HUES48 (cell line): ENCODE results near the gene ELF4.

Experiments used
- H3K27ac ChIP-seq: one replicate; pipeline ENCODE4 v1.7.0; 2013; ENCODE audit warnings: low read depth, low read length, inconsistent platforms
- H3K27me3 ChIP-seq: 2 replicates; pipeline ENCODE4 v1.6.1; 2013; ENCODE audit warnings: mild to moderate bottlenecking, low read length; ENCODE audit not compliant: control insufficient read depth, insufficient read depth
- H3K36me3 ChIP-seq: 2 replicates; pipeline ENCODE4 v1.6.1; 2013; ENCODE audit warnings: low read length; ENCODE audit not compliant: control insufficient read depth, insufficient read depth
- H3K4me1 ChIP-seq: 2 replicates; pipeline ENCODE4 v1.6.1; 2013; ENCODE audit warnings: mild to moderate bottlenecking, low read length; ENCODE audit not compliant: control insufficient read depth, insufficient read depth
- H3K4me3 ChIP-seq: 2 replicates; pipeline ENCODE4 v1.5.1; 2013; ENCODE audit warnings: mild to moderate bottlenecking, low read depth, low read length
- H3K9ac ChIP-seq: 2 replicates; pipeline ENCODE4 v1.6.1; 2013; ENCODE audit warnings: mild to moderate bottlenecking, low read depth, low read length, moderate library complexity
- H3K9me3 ChIP-seq: 2 replicates; pipeline ENCODE4 v1.6.1; 2013; ENCODE audit warnings: low read length; ENCODE audit not compliant: control insufficient read depth, insufficient read depth

Gene ELF4

GRCh38 chrX:130082244-130083106, 27.8 kb downstream of the ELF4 start:
- Histone ChIP-seq H3K9ac (no peak overlapping the region), H3K4me1 (peaks cover 43% of the 10 kb centered on the region), H3K27me3 (peaks cover 9% of the 10 kb centered on the region), H3K9me3 (no peaks in the 10 kb centered on the region), H3K27ac (no peak overlapping the region), H3K36me3 (no peaks in the 10 kb centered on the region), H3K4me3 (no peak overlapping the region)

GRCh38 chrX:130081421-130082045, 28.8 kb downstream of the ELF4 start:
- H3K4me3 ChIP-seq = no peak overlapping the region
- H3K9ac ChIP-seq = no peak overlapping the region
- H3K27ac ChIP-seq = no peak overlapping the region

GRCh38 chrX:130080791-130081367, 29.4 kb downstream of the ELF4 start:
- Histone ChIP-seq H3K9me3 (no peaks in the 10 kb centered on the region), H3K4me3 (no peak overlapping the region), H3K27me3 (peaks cover 9% of the 10 kb centered on the region), H3K9ac (no peak overlapping the region), H3K36me3 (no peaks in the 10 kb centered on the region), H3K27ac (no peak overlapping the region), H3K4me1 (peaks cover 35% of the 10 kb centered on the region)

More at GRCh38 chrX:130081421-130082045, 28.8 kb downstream of the ELF4 start:
- peaks cover 41% of the 10 kb centered on the region for H3K4me1 ChIP-seq
- no peaks in the 10 kb centered on the region for H3K36me3 ChIP-seq
- H3K9me3 ChIP-seq = no peaks in the 10 kb centered on the region
- peaks cover 9% of the 10 kb centered on the region for H3K27me3 ChIP-seq

GRCh38 chrX:130079824-130080406, 30.4 kb downstream of the ELF4 start:
- Histone ChIP-seq H3K4me3 (no peak overlapping the region), H3K27ac (no peak overlapping the region), H3K36me3 (no peaks in the 10 kb centered on the region), H3K27me3 (peaks cover 9% of the 10 kb centered on the region), H3K9ac (no peak overlapping the region), H3K9me3 (no peaks in the 10 kb centered on the region), H3K4me1 (peaks cover 26% of the 10 kb centered on the region)

GRCh38 chrX:130075777-130076176, 34.5 kb downstream of the ELF4 start:
- no peaks in the 10 kb centered on the region for H3K4me1 ChIP-seq
- no peak overlapping the region for H3K4me3 ChIP-seq
- no peaks in the 10 kb centered on the region for H3K9me3 ChIP-seq
- no peak overlapping the region for H3K9ac ChIP-seq
- no peak overlapping the region for H3K27ac ChIP-seq
- no peaks in the 10 kb centered on the region for H3K36me3 ChIP-seq
- H3K27me3 ChIP-seq = peaks cover 3% of the 10 kb centered on the region

DNA sequence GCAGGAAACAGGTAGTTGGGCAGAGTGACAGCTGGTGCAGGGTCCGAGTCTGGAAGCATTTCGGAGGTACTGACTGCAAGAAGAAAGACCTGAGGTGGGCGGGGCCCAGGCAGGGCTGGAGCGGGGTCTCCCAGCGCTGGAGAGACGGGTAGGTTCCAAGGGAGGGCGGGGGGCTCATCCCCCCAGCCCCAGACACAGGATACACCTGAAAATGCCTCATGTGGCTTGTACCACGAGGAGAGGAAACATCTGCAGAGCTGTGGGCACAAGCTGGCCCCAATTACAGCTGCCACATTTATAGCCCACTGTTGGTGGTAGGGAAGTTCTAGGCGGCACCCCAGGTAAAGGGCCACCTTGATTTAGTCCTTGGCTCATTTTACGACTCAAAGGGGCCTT, 38.0 kb downstream of the ELF4 start:
- H3K9me3 ChIP-seq = no peaks in the 10 kb centered on the region
- H3K4me1 ChIP-seq = no peaks in the 10 kb centered on the region
- H3K9ac ChIP-seq = no peak overlapping the region
- no peaks in the 10 kb centered on the region for H3K36me3 ChIP-seq
- no peak overlapping the region for H3K4me3 ChIP-seq
- no peak overlapping the region for H3K27ac ChIP-seq
- H3K27me3 ChIP-seq = no peaks in the 10 kb centered on the region

DNA sequence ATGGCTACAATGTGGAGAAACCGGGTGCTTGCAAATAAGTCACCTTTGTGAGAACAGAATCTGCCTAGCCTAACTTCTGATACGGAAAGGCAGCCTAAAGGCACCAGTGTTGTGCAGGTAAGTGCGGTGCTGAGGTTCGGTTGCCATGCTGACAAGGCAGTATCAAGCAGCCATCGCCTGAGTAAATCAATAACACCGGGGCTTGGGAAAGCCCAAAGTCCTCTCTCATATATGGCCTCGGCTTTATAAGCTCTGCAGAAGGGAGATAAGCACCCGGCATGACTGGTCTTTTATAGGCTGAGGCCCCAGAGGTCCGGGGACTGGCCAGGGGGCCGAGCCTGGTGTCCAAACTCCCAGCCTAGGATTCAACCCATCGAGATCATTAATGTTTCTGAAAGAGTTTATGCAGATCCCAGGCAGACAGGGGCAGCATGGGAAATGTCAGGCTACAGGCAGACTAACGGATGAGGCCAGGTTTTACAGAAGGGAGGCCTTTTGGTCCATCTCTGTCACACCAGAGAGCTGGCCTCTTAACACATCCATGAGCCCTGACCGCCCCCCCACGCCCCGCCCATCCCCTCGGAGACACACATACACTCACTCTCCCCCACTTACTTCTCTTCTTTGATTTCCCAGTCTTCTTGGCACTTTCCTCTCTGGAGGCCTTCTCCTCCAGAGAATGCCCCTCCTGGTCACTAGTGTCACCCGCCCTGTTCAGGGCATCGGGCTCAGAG, 38.5 kb downstream of the ELF4 start:
- H3K9me3 ChIP-seq = no peaks in the 10 kb centered on the region
- H3K27ac ChIP-seq = no peak overlapping the region
- H3K4me1 ChIP-seq = no peaks in the 10 kb centered on the region
- no peak overlapping the region for H3K9ac ChIP-seq
- H3K36me3 ChIP-seq = no peaks in the 10 kb centered on the region
- H3K27me3 ChIP-seq = no peaks in the 10 kb centered on the region
- H3K4me3 ChIP-seq = no peak overlapping the region

GRCh38 chrX:130066975-130067615, 43.2 kb downstream of the ELF4 start:
- Histone ChIP-seq H3K4me1 (peaks cover 4% of the 10 kb centered on the region; the same call in 1 of the 2 replicates), H3K36me3 (no peaks in the 10 kb centered on the region), H3K9ac (no peak overlapping the region), H3K4me3 (no peak overlapping the region), H3K27me3 (peaks cover 6% of the 10 kb centered on the region), H3K27ac (no peak overlapping the region), H3K9me3 (no peaks in the 10 kb centered on the region)

DNA sequence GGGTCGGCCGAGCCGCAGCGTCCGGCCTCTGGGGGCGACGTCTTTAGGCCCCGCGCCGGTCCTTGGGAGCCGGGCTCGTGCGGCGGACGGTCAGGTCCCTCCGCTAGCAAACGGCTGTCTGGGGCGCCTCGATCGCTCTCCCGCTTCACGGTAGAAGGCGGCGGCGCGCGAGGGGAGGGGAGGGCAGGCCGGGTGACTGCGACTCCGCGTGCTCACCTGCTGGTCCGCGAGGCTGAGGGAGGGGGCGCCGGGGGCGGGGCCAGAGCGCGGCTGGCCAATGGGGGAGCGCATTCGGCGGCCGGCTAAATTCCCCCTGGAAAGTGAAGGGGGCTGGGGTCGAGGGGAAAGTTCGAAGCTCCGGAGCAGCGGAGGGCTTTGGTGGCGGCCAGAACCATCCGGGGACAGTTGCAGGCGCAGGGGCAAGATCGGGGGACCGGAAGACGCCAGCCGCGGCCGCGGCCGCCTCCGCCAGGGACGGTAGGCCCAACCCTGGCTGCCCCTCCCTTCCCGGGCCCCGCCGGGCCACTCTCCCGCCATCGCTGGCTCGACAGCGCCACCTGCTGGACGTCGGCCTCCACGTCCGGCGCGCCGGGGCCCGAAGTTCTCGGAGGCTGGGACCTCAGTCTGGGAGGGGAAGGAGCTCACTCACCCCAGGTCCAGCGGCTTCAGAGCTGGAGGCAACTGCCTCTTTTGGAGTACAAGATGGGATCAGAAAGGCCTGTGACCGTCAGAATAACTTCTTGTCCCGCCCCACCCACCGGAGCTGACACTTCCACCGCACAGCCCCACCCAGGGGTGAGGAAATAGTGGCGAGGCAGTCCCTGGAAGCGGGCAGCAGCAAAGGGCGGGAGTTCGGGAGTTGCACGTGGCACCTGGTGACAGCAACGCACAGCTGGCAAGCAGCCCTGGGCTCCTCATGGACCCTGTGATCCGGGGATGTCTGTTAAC, 49.9 kb downstream of the ELF4 start:
- Histone ChIP-seq H3K27me3 (peaks cover 42% of the 10 kb centered on the region), H3K27ac (no peak overlapping the region), H3K9ac (peak overlapping the region; percentile 51; the same call in 1 of the 2 replicates)

More for the DNA sequence above, 49.9 kb downstream of the ELF4 start:
- H3K4me1 ChIP-seq = peaks cover 12% of the 10 kb centered on the region
- H3K4me3 ChIP-seq = peak overlapping the region; percentile 67
- H3K36me3 ChIP-seq = no peaks in the 10 kb centered on the region
- no peaks in the 10 kb centered on the region for H3K9me3 ChIP-seq
